ENCODE results near the gene CELF2.
"Not testable (repeated sequence)": the region's sequence is repeated elsewhere in the genome, so short reads cannot be mapped to it uniquely, and the experiment has no call there.

The CELF2 gene

DNA sequence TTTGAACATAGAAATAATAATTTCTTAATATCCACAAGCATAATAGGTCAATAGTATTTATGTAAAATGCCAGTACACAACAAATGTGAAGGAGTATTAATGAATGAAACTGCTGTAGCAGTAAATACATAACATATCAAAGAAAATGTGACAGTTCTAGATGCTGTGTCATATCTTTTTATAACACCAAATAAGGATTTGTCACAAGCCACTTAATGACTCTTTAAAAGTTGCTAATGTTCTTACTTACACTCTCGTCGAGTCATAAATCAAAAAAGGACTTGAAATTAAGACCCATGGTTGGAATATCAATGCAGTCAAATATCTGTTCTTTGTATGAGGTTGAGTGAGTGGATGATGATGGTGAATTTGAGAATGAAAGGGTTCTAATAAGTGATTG, 96.6 kb downstream of the CELF2 start:
- no peak overlapping the region for H3K4me3 ChIP-seq (ENCODE audit: low read depth, low read length)
- DNase-seq (ENCODE audit: low read depth) = no peak

DNA sequence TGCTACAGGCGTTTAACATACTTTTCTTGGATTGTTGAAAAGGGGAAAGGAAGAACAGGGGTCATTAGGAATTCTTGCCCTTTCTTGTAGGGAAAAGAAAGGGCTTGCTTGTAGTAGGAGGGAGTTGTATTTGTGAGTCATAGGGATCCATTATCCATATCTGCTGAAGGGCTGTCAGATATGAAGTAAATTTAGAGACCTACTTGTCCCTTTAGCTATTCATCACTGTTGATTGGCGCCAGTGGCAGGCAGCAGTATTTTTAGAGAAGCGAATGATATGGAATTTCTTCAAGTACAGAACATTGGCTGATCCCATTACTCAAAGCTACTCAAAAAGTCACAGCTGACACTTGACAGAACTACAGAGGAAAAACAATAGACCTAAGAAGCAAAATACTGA, 97.7 kb downstream of the CELF2 start:
- no peak overlapping the region for H3K4me3 ChIP-seq (ENCODE audit: low read depth, low read length)
- DNase-seq (ENCODE audit: low read depth) = no peak

DNA sequence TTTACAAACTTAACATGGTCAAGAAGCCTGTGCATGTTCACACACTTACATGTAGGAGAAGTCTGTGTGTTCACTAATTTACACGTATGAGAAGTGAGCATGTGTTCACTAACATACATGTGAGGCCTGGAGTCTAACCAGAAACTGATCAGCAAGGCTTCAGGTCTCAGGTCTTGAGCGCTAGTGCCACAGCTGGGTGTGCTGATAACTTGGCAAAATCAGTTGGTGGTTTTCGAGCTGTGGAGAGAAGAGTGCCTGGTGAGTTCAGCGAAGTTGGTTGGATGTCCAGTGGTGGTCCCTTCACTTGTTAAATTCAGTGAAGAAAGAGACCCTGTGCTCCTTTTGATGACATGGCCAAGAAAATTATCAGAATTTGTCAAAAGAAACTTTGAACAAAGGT, 98.7 kb downstream of the CELF2 start:
- H3K4me3 ChIP-seq (ENCODE audit: low read depth, low read length) = no peak overlapping the region
- no peak for DNase-seq (ENCODE audit: low read depth)

DNA sequence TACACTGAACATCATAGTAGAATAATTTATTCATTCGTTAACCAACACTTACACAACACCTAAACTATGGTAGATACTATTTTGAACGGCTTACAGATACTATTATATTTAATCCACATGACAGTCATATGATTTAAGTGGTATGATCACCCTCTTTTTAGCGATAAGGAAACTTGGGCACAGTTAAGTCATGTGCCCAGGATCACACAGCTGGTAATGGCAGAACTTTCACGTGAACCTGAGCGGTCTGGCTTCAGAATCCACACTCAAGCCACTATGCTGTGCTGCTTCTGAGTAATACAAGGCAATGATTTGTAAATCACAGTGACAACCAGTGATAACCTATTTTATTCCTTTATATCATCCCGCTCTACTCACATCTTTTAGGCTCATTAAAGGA, 99.1 kb downstream of the CELF2 start:
- no peak for DNase-seq (ENCODE audit: low read depth)
- no peak overlapping the region for H3K4me3 ChIP-seq (ENCODE audit: low read depth, low read length)

DNA sequence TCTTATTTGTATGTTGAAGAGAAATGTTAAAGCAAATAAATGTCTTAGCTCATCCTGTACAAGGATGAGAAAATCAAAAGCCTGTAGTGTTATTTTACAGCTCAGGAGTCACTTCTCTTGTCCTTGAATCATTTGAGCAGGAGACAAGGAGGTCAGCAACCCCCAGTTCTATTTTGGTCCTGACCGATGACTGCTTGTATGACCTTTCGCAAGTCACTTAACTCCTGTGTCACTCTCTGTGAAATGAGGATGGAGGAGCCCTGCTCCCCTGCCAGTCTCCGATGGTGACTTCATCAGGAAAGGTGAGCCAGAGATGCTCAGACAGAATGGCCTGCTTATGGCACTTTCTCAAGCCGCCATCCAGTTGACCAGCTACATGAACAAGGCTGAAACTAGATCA, 101.0 kb downstream of the CELF2 start:
- no peak for DNase-seq (ENCODE audit: low read depth)

DNA sequence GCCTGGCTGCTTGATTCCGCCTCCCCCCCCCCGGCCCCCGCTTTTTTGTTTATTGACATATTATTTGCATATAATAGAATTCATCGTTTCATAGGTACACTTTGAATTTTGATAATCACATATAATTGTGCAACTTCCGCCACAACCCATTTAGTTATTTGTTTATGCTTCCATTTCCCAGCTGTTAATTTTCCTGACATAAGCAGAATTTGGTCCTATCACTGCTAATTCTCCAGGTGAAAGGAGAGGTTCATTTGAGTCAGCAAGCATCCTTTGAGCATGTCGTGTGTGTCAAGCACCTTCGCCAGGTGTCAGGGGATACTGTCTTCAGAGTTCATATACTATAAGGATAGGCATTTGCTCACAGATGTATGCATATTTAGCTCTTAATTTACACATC, 102.2 kb downstream of the CELF2 start:
- H3K4me3 ChIP-seq (ENCODE audit: low read depth, low read length) = no peak overlapping the region
- no peak for DNase-seq (ENCODE audit: low read depth)

More for the DNA sequence above, 101.0 kb downstream of the CELF2 start:
- no peak overlapping the region for H3K4me3 ChIP-seq (ENCODE audit: low read depth, low read length)

DNA sequence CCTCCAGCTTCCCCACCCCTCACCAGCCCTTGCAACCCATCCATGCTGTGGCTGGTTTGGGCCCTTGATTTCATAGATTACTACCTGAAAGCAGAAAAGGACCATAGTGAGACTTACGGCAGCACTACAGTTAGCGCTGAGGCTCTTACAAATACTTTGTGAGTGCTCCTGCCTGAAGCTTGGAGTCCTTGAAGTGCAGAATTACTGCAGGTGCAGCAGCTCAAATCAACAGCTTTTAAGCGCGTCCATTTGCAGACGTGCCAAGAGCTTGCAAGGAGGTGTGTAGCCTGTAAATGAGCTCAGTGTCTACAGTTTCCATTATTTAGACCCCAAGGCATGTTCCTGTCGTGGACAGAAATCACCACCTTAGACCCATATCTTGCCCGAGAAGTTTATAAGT, 103.0 kb downstream of the CELF2 start:
- no peak overlapping the region for H3K4me3 ChIP-seq (ENCODE audit: low read depth, low read length)
- no peak for DNase-seq (ENCODE audit: low read depth)

GRCh38 chr10:11123892-11124291, 106.2 kb downstream of the CELF2 start:
- not testable (repeated sequence) for DNase-seq (ENCODE audit: low read depth); H3K4me3 ChIP-seq (ENCODE audit: low read depth, low read length)

DNA sequence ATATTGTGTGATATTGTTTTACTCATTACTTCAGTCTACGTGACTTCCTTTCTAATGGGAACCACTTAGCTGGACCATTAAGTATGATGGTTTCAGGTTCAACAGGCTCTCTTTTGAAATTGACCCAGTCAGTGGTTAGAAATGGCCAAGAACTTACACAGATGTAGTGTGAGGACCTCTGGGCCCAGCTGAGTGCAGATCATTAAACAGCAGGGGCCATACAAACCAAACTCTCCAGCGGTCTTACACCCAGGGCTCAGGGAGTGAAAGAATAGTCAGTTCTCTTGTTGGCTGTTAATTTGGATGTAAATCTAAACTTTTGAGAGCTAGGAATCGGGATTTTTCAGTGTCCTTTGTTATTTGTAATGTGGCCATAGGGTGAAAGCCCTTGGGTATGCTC, 107.3 kb downstream of the CELF2 start:
- H3K4me3 ChIP-seq (ENCODE audit: low read depth, low read length) = no peak overlapping the region
- no peak for DNase-seq (ENCODE audit: low read depth)

- not testable (repeated sequence) for H3K4me3 ChIP-seq (ENCODE audit: low read depth, low read length)
Measured at GRCh38 chr10:11127017-11127416, 109.3 kb downstream of the CELF2 start.

GRCh38 chr10:11131112-11131639, 113.5 kb downstream of the CELF2 start:
- H3K4me3 ChIP-seq (ENCODE audit: low read depth, low read length) = no peak overlapping the region
- DNase-seq (ENCODE audit: low read depth) = no peak

More at GRCh38 chr10:11127017-11127416, 109.3 kb downstream of the CELF2 start:
- not testable (repeated sequence) for DNase-seq (ENCODE audit: low read depth)

GRCh38 chr10:11134411-11134810, 116.7 kb downstream of the CELF2 start:
- no peak for DNase-seq (ENCODE audit: low read depth)
- H3K4me3 ChIP-seq (ENCODE audit: low read depth, low read length) = no peak overlapping the region

- DNase-seq (ENCODE audit: low read depth) = no peak
Measured at GRCh38 chr10:11135709-11136108, 118.0 kb downstream of the CELF2 start.

DNA sequence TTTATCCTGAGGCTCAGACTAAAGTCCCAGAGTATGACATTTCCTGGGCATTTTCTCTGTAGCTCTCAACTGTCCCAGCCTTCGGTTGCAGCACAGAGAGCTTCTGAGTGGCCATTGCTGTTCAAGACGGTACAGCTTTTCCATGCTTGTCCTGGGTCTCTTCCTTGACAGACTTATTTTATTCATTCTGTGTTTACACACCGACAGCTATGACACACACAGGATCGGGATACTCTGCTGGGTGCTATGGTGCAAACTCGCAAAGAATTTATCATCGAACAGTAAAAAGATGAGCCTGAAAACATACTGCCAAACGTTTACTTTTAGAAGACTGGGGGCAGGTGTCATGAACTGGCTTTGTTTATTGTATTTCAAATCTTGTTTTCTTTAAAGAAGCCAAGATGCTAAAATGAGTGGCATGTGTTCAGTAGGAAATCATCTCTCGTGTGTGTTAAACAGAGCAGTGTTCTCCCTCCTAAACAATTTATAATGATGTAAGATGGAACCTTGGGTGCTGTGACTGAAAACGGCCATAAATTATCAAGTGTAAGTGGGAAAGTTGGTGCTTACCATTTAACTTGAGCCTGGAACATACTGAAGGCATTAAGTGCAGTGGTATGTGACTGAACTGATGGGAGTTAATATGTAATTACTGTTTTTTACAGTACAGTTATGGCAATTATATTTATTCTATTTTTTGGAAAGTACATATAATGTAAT, 120.8 kb downstream of the CELF2 start:
- no peak for DNase-seq (ENCODE audit: low read depth)
- H3K4me3 ChIP-seq (ENCODE audit: low read depth, low read length) = no peak overlapping the region

More at GRCh38 chr10:11135709-11136108, 118.0 kb downstream of the CELF2 start:
- no peak overlapping the region for H3K4me3 ChIP-seq (ENCODE audit: low read depth, low read length)

DNA sequence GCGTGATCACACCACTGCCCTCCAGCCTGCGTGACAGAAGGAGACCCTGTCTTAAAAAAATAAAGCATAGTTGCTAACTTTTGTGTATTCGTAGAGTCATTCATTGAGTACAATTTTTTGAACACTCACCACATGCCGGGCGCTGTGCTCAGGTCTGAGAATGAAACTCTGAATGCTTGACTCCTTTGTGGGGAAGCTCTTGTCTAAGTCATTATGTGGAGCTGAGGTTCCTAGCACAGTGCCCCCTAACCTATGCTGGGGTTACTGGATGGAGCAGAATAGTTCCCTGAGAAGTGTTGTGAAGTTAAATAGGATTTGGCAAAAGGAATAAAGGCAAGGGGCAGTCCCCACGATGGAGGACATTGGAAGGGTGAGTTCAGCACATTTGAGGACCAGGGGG, 123.3 kb downstream of the CELF2 start:
- H3K4me3 ChIP-seq (ENCODE audit: low read depth, low read length) = no peak overlapping the region

GRCh38 chr10:11141571-11142091, 124.0 kb downstream of the CELF2 start:
- DNase-seq (ENCODE audit: low read depth) = no peak
- no peak overlapping the region for H3K4me3 ChIP-seq (ENCODE audit: low read depth, low read length)

More for the DNA sequence above, 123.3 kb downstream of the CELF2 start:
- DNase-seq (ENCODE audit: low read depth) = no peak

- no peak overlapping the region for H3K4me3 ChIP-seq (ENCODE audit: low read depth, low read length)
- no peak for DNase-seq (ENCODE audit: low read depth)
Measured at GRCh38 chr10:11142777-11143176, 125.1 kb downstream of the CELF2 start.

DNA sequence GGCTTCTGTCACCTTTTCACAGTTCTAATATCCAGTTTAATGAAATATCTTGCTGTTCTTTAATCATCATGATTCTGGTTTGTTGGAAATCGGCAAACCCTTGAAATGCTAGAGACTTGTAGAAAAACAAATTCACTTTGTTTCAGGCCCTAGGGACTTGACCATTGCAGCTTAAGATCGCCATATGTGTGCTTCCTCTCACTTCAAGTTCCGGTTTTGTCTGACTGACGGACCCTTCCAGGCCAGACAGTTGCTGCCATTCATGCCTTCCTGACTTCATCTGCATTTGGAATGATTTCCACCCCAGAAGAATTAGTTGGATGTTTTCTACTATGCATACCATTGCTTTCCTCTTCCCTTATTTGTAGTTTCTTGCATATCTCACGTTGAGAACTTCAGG, 125.6 kb downstream of the CELF2 start:
- H3K4me3 ChIP-seq (ENCODE audit: low read depth, low read length) = no peak overlapping the region
- DNase-seq (ENCODE audit: low read depth) = no peak

- no peak for DNase-seq (ENCODE audit: low read depth)
- no peak overlapping the region for H3K4me3 ChIP-seq (ENCODE audit: low read depth, low read length)
Measured at GRCh38 chr10:11144626-11145494, 127.2 kb downstream of the CELF2 start.

DNA sequence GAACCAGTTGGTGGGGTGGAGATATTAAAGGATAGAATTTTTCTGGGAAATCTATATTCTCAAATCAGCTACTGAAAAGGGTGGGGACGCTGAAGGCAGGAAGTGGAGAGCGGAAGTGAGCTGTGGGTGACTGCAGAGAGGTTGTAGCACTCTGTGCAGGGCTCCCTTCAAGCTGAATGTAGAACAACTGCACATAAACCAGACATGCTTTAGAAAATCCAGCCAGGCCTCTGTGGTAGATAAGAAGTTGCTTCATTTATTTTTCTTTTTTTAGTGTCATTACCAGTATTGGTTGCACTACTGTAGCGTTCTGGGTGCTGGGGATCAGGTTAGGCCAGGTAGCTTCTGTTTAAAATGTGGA, 127.8 kb downstream of the CELF2 start:
- no peak overlapping the region for H3K4me3 ChIP-seq (ENCODE audit: low read depth, low read length)
- DNase-seq (ENCODE audit: low read depth) = no peak

Data from skeletal muscle cell (primary cell).